Measurements from ENCODE around the gene ABCD1. TPM values are rescaled to one million over a fixed set of nuclear protein-coding genes. Genes with fewer than 3 reads are reported as not detected.
"Not testable (repeated sequence)": the region's sequence is repeated elsewhere in the genome, so short reads cannot be mapped to it uniquely, and the experiment has no call there.

The ABCD1 gene
- total and polyA plus RNA-seq, 8 donors: 2.4 to 22.3 (median 5.0) TPM

- 50 to 76% (median 59%) methylated on average over 14 to 24 of the region's 24 CpGs; no CpG with 5 or more reads in 1 of the 5 donors for WGBS, 5 donors
These were observed 32.0 kb upstream of the ABCD1 start for GRCh38 chrX:153692611-153693156.

GRCh38 chrX:153693216-153694086 is 31.2 kb upstream of the ABCD1 start:
- H3K27ac ChIP-seq: no peak overlapping the region
- peaks cover 0 to 21% (median 12%) of the 10 kb centered on the region in 4 donors for H3K4me1 ChIP-seq
- no peaks in the 10 kb centered on the region for H3K27me3 ChIP-seq
- peaks cover 0 to 42% (median 30%) of the 10 kb centered on the region in 4 donors for H3K36me3 ChIP-seq
- TF ChIP-seq POLR2AphosphoS5 (IDR thresholded peaks at IDR 0.05) (no peak), EP300 (IDR thresholded peaks at IDR 0.05) (no peak), POLR2A (IDR thresholded peaks at IDR 0.05) (no peak), CTCF (IDR thresholded peaks at IDR 0.05) (no peak)
- H3K4me3 ChIP-seq: no peak overlapping the region
- H3K9me3 ChIP-seq: no peaks in the 10 kb centered on the region
- DNase-seq: no peak
- 65 to 75% (median 68%) methylated on average over 8 to 31 of the region's 31 CpGs for WGBS, 5 donors
- intact Hi-C loops (cut with DNase I; ENCODE audit: low total_unique reads): no loop called here

More at GRCh38 chrX:153692611-153693156, 32.0 kb upstream of the ABCD1 start:
- TF ChIP-seq POLR2AphosphoS5 (IDR thresholded peaks at IDR 0.05) (no peak), CTCF (IDR thresholded peaks at IDR 0.05) (no peak), EP300 (IDR thresholded peaks at IDR 0.05) (no peak), POLR2A (IDR thresholded peaks at IDR 0.05) (no peak)
- no peak for DNase-seq
- Histone ChIP-seq H3K36me3 (peaks cover 0 to 36% (median 25%) of the 10 kb centered on the region in 4 donors), H3K27me3 (no peaks in the 10 kb centered on the region), H3K4me3 (no peak overlapping the region), H3K4me1 (peaks cover 0 to 21% (median 12%) of the 10 kb centered on the region in 4 donors), H3K9me3 (no peaks in the 10 kb centered on the region), H3K27ac (no peak overlapping the region)
- intact Hi-C loops (cut with DNase I; ENCODE audit: low total_unique reads): no loop called here

GRCh38 chrX:153694256-153694655 is 30.4 kb upstream of the ABCD1 start:
- DNase-seq; H3K4me3 ChIP-seq; H3K9me3 ChIP-seq; H3K27ac ChIP-seq; intact Hi-C loops (cut with DNase I; ENCODE audit: low total_unique reads); H3K27me3 ChIP-seq: not testable (repeated sequence)
- Histone ChIP-seq H3K36me3 (peaks cover 0 to 44% (median 30%) of the 10 kb centered on the region in 4 donors), H3K4me1 (peaks cover 0 to 20% (median 8%) of the 10 kb centered on the region in 4 donors)
- 70 to 89% (median 85%) methylated on average over 7 to 15 of the region's 16 CpGs; no CpG with 5 or more reads in 1 of the 5 donors for WGBS, 5 donors

GRCh38 chrX:153694687-153695270 is 29.9 kb upstream of the ABCD1 start:
- Histone ChIP-seq H3K4me3 (no peak overlapping the region), H3K4me1 (peaks cover 0 to 17% (median 5%) of the 10 kb centered on the region in 4 donors), H3K36me3 (peaks cover 0 to 44% (median 30%) of the 10 kb centered on the region in 4 donors), H3K9me3 (no peaks in the 10 kb centered on the region), H3K27ac (no peak overlapping the region), H3K27me3 (no peaks in the 10 kb centered on the region)
- intact Hi-C loops (cut with DNase I; ENCODE audit: low total_unique reads): no loop called here
- DNase-seq: no peak
- 60 to 80% (median 78%) methylated on average over 6 to 23 of the region's 23 CpGs; no CpG with 5 or more reads in 1 of the 5 donors for WGBS, 5 donors
- TF ChIP-seq CTCF (IDR thresholded peaks at IDR 0.05) (no peak), POLR2A (IDR thresholded peaks at IDR 0.05) (no peak), POLR2AphosphoS5 (IDR thresholded peaks at IDR 0.05) (no peak), EP300 (IDR thresholded peaks at IDR 0.05) (no peak)
